ENCODE results near the gene RTBDN. TPM values are rescaled to one million over a fixed set of nuclear protein-coding genes. Genes with fewer than 3 reads are reported as not detected.
A peak's percentile ranks its signal among the peaks of the same experiment; 100 is the strongest.

The RTBDN gene
- total RNA-seq, 4 donors from 2014 or later, result not detected

- TF ChIP-seq CTCF (IDR thresholded peaks at IDR 0.05), result no peak
- TF ChIP-seq POLR2A (IDR thresholded peaks at IDR 0.05), result no peak
- H3K27ac ChIP-seq, result no peak overlapping the region
- H3K27me3 ChIP-seq, result peaks cover 0 to 89% (median 17%) of the 10 kb centered on the region in 4 donors
- 80 to 96% methylated on average over 1 to 5 of the region's 11 CpGs for WGBS, 2 donors
- H3K4me3 ChIP-seq, result no peak overlapping the region
- H3K4me1 ChIP-seq, result peaks cover 12 to 35% (median 21%) of the 10 kb centered on the region in 3 donors
- no peaks in the 10 kb centered on the region for H3K36me3 ChIP-seq
- DNase-seq, result no peak
- H3K9me3 ChIP-seq, result no peaks in the 10 kb centered on the region
- intact Hi-C loops (cut with DNase I), result loop anchor here (5.0 kb wide), 1 partner anchor 71 kb away; no protein-coding TSS in a partner anchor
These were observed 8.9 kb upstream of the RTBDN start for GRCh38 chr19:12843328-12843727.

- H3K36me3 ChIP-seq, result no peaks in the 10 kb centered on the region
- TF ChIP-seq CTCF (IDR thresholded peaks at IDR 0.05), result no peak
- H3K4me1 ChIP-seq, result peaks cover 12 to 35% (median 17%) of the 10 kb centered on the region in 3 donors
- H3K27ac ChIP-seq, result no peak overlapping the region
- H3K9me3 ChIP-seq, result no peaks in the 10 kb centered on the region
- DNase-seq, result no peak
- WGBS, 2 donors, result 79 to 81% methylated on average over 13 to 18 of the region's 18 CpGs
- H3K27me3 ChIP-seq, result peaks cover 0 to 97% (median 19%) of the 10 kb centered on the region in 4 donors
- no peak overlapping the region for H3K4me3 ChIP-seq
- intact Hi-C loops (cut with DNase I), result loop anchor here (5.0 kb wide), 1 partner anchor 70 kb away; no protein-coding TSS in a partner anchor
These were observed 8.1 kb upstream of the RTBDN start for GRCh38 chr19:12842511-12842910.

GRCh38 chr19:12841094-12841493 lies 6.7 kb upstream of the RTBDN start:
- Histone ChIP-seq H3K27me3 (peaks cover 0 to 100% (median 18%) of the 10 kb centered on the region in 4 donors), H3K4me1 (peaks cover 12 to 33% (median 12%) of the 10 kb centered on the region in 3 donors), H3K27ac (no peak overlapping the region), H3K4me3 (peak overlapping the region in 3 of 4 donors; percentile 9 to 44 (median 14)), H3K9me3 (no peaks in the 10 kb centered on the region), H3K36me3 (no peaks in the 10 kb centered on the region)
- TF ChIP-seq CTCF (IDR thresholded peaks at IDR 0.05) (no peak), POLR2A (IDR thresholded peaks at IDR 0.05) (no peak)
- DNase-seq, result no peak
- WGBS, 2 donors, result 6 to 13% methylated on average over 4 to 6 of the region's 29 CpGs
- intact Hi-C loops (cut with DNase I), result loop anchor here (5.0 kb wide), 1 partner anchor 69 kb away; no protein-coding TSS in a partner anchor

- intact Hi-C loops (cut with DNase I), result loop anchor here (5.0 kb wide), 1 partner anchor 68 kb away; no protein-coding TSS in a partner anchor
- WGBS, 2 donors, result 18 to 25% methylated on average over 27 of the region's 43 CpGs
- peak overlapping the region in 3 of 4 donors; percentile 9 to 44 (median 14) for H3K4me3 ChIP-seq
- TF ChIP-seq POLR2A (IDR thresholded peaks at IDR 0.05) (no peak), CTCF (IDR thresholded peaks at IDR 0.05) (no peak)
- no peak overlapping the region for H3K27ac ChIP-seq
- H3K4me1 ChIP-seq, result peaks cover 12 to 40% (median 12%) of the 10 kb centered on the region in 3 donors
- H3K36me3 ChIP-seq, result no peaks in the 10 kb centered on the region
- DNase-seq, result no peak
- no peaks in the 10 kb centered on the region for H3K9me3 ChIP-seq
- H3K27me3 ChIP-seq, result peaks cover 2 to 100% (median 21%) of the 10 kb centered on the region in 4 donors
These were observed 6.0 kb upstream of the RTBDN start for GRCh38 chr19:12840091-12841079.

Data from esophagus squamous epithelium (tissue), 5 donors.